DMS153 (cell line): ENCODE results near the gene LIX1L.

Experiments
- DNase-seq: peaks from one replicate; lab custom pipeline; 2025; lab: John Stamatoyannopoulos, UW

The LIX1L gene

GRCh38 chr1:145963265-145964019 is 5.6 kb upstream of the LIX1L start:
- DNase-seq, result no peak

- DNase-seq, result no peak
Observed at GRCh38 chr1:145962157-145963102, 4.6 kb upstream of the LIX1L start.

DNA sequence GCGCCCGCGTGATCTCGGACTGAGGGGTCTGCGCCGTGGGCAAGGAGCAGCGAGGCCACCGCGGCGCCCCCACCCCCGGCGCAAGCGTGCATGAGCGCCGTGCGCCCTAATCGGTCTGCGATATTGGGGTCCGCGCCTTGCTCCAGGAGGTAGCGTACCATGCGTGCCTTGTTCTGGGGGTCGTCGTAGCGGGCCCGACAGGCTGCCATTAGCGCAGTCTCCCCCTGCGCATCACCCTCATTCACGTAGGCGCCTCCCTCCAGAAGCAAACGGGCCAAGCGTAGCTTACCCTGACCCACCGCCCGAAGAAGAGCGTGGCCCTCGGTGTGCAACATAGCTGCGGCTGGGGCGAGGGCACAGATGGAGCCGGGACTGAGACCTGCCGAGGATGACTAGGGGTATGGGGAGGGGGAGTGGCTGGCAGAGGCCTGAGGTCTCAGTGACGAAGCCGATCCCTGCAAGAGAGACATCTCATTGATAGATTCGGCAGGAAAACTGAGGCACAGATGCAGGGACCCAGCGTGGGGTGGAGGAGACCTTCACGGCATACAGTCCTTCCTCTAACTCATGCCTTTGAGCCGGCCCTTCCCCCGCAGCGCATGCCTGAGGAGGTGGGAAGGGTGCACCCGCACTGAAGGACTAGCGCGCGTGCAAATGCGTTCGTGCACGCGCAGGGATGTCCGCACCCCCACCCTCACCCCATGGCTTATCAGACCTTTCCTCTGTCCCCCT is 3.8 kb upstream of the LIX1L start:
- no peak for DNase-seq

- DNase-seq, result no peak
Observed at GRCh38 chr1:145961109-145961424, 3.2 kb upstream of the LIX1L start.

DNA sequence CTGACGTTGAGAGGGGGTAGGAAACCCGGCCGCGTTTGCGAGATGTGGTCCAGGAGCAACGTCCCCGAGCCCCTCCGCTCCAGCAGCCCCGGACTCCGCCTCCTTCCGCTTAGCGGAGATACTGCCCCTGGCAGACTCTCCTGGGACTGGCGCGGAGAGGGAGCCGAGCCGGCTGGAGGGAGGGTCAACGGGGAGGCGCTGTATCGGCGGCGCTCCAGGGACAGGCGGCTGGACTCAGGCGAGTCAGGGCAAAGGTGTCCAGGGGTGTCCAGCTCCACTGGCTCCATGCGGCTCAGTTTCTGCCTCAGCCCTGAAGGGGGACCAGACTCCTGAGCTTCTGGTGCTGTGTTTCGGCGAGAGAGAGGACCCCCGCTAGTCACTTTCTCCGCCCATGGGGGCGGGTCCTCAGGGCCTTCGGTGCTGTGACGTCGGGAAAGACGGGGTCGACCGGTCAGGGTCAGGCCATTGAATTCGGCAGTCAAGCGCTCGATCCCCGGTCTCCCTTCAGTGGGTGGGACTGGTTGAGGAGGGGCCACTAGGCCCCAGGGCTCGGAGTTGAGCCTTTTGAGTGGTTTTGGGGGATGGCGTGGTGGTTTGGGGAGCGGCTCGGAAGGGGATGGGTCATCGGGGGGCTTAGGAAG is 2.8 kb upstream of the LIX1L start:
- DNase-seq, result peak; percentile 32

DNA sequence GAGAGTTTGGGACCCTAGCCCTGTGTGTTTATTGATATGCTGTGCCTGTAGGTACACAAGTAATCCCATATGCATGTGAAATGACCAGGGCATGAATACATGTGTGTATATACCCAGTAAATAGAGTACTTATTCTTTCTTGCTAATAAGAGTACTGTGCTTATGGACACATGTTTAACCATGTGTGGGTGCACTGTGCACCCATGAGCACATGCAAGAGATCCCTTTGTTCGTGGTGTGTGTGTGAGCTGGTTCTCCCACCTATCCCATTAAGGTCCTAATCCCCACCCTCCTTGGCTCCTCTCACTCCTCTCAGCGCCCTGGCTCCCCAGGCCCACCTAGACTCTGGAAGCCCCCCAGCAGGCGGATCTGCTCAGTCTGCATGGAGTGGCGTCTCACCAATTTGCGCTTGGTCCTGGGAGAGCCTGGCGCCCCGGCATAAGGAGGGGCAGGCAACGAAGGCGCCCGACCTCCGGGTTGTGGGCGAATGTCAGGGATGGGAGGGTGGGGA is 2.2 kb upstream of the LIX1L start:
- DNase-seq, result no peak

DNA sequence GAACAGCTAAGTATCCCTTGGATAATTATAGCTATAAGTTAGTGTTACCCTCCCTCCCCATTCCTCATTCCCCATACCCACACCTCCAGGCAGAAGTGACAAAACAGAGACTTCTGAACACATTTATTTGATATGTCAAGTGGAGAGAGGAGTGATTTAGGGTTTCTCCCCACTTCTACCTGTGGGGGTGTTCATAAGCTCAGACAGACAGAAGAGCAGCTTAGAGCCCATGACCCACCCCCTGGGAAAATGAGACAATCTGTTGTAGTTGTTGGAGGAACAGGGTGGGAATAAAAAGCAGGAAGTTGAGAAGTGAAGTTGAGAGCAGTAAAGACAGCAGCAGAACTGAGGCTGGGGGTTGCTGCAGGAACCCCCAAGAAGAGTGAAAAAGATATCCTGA is 1.5 kb upstream of the LIX1L start:
- no peak for DNase-seq

DNA sequence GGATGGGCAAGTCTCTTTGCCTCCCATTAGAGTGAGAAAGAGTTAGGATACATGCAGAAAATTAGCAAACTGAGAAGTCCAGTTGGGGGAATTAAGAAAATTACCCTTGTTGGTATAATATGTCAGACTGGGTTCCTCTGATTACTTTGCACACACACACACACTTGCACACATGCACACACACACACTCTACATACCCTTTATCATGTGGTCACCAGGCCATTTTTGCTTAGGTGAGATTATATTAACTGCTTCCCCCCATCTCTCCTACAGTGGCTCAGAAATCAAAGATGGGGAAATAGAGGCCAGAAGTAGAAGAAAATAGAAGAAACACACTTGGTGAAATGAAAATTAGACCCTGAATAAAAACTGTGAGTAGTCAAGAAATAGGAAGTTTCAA is 917 bp upstream of the LIX1L start:
- DNase-seq, result no peak

GRCh38 chr1:145956781-145957442 is 905 bp downstream of the LIX1L start:
- no peak for DNase-seq

GRCh38 chr1:145956361-145956760 is 1.5 kb downstream of the LIX1L start:
- DNase-seq, result no peak

- DNase-seq, result no peak
Observed at GRCh38 chr1:145955436-145955835, 2.4 kb downstream of the LIX1L start.

- DNase-seq, result no peak
Observed at GRCh38 chr1:145953861-145954260, 4.0 kb downstream of the LIX1L start.

GRCh38 chr1:145952903-145953302 is 4.9 kb downstream of the LIX1L start:
- no peak for DNase-seq

GRCh38 chr1:145951526-145951925 is 6.3 kb downstream of the LIX1L start:
- no peak for DNase-seq

DNA sequence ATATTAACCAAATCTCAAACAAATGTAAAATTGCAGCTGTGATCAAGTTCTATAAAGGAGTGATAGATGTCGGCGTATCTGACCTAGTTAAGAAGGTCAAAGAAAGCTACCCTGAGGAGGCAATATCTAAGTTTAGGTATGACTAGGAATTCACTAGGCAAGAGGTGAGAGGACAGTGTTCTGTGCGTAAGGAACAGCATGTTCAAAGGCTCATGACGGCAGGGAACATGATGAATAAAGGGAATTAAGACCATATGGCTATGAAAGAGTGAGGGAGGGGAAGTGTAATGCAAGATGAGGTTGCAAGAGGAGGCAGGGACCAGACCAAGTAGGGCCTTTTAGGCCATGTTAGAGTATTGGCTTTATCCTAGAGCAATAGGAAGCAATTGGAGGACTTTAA is 8.6 kb downstream of the LIX1L start:
- DNase-seq, result no peak

DNA sequence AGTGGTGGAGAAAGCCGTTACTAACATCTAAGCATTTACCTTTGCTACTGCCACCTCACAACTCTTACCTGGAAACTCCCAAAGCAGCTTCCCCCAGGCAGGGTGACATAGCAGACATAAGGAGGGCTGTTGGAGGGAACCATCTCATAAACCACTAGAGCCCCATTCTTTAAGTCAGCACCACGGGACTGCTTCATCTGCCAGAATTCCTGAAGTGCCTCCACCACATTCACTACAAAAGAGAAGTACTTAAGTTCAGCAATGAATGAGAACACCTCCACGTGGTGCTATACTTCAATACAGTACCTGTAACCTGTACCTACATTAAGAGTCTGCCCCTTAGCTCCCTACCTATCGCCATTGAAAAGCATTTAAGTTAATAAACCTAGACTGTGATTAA is 10.3 kb downstream of the LIX1L start:
- DNase-seq, result no peak

- no peak for DNase-seq
Observed at GRCh38 chr1:145946477-145946986, 11.3 kb downstream of the LIX1L start.

- no peak for DNase-seq
Observed at GRCh38 chr1:145944532-145944931, 13.3 kb downstream of the LIX1L start.

DNA sequence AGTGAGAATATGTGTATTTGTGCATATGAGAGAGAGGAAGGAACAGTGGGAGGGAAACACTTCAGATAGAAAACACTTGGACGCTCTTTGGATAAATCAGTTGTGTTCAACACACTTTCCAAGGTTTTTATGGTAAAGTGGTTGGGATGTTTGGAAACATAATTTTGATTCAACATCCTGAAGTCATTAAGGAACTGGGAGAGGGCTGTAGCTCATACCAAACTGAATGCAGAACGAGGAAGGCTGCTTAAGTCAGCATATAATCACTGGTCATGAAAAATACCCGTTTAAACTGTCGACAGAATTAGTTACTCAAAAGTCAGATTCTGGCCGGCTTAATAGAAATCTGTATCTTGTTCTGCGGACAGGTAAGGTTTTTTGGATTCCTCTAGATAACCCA is 14.9 kb downstream of the LIX1L start:
- DNase-seq, result no peak

DNA sequence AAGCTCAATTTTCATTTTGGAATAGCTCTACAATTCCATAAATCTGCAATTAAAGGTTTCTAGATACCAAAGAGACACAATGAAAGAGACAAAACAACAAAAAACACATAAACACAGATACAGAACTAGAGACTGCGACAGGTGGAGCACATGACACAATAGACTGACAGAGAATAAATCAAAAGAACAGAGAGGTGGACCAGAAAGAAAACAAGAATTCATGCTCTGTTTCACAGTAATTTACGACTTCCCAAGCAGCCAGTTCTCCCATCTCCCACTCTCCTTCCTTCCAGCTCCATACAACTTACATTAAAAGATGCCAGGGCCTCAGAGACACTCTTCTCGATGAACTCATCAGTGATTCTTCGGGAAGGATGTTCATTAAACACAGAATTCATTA is 15.4 kb downstream of the LIX1L start:
- DNase-seq, result no peak

- DNase-seq, result no peak
Observed at GRCh38 chr1:145937436-145937835, 20.4 kb downstream of the LIX1L start.
